Activated T-helper 2 cell treated with anti-CD3 and anti-CD28 coated beads, Interferon-gamma antibody, Interleukin-2, Interleukin-4, amounts not matched to agents 10 μg/mL and 5 μg/mL and 100 μg/mL, durations not matched to agents 14 hours and 24 hours and 36 hours (primary cell): Measurements from ENCODE around the gene COG5. TPM values are rescaled to one million over a fixed set of nuclear protein-coding genes. Genes with fewer than 3 reads are reported as not detected.

Experiments
- DNase-seq: peaks from one replicate; pipeline ENCODE4 v3.0.0; 2021; ENCODE audit warnings: low spot score
- H3K27ac Mint-ChIP-seq: one replicate; pipeline ENCODE4 v1.8.0; 2021; ENCODE audit warnings: mixed read lengths
- H3K27me3 Mint-ChIP-seq: one replicate; pipeline ENCODE4 v1.8.0; 2021; ENCODE audit warnings: low read depth, mixed read lengths
- H3K36me3 Mint-ChIP-seq: one replicate; pipeline ENCODE4 v1.8.0; 2021; ENCODE audit warnings: low read depth, mixed read lengths
- H3K4me1 Mint-ChIP-seq: one replicate; pipeline ENCODE4 v1.8.0; 2021; ENCODE audit warnings: low read depth, mixed read lengths
- H3K4me3 Mint-ChIP-seq: one replicate; pipeline ENCODE4 v1.8.0; 2021; ENCODE audit warnings: low read depth, mild to moderate bottlenecking, moderate library complexity, mixed read lengths
- H3K9me3 Mint-ChIP-seq: one replicate; pipeline ENCODE4 v1.8.0; 2021; ENCODE audit warnings: mixed read lengths
- intact Hi-C: fragments of 100-400 bp; cut with micrococcal nuclease; formaldehyde crosslinking; loops from one replicate; pipeline ENCODE4 v1.15.1; 2023
- total RNA-seq: library from RNA; stranded (reverse); gene quantifications from 2 replicates; pipeline ENCODE4 v1.2.3, GENCODE V29; 2022

Gene COG5
- total RNA-seq, 1 donor from 2014 or later: 35.2 TPM

DNA sequence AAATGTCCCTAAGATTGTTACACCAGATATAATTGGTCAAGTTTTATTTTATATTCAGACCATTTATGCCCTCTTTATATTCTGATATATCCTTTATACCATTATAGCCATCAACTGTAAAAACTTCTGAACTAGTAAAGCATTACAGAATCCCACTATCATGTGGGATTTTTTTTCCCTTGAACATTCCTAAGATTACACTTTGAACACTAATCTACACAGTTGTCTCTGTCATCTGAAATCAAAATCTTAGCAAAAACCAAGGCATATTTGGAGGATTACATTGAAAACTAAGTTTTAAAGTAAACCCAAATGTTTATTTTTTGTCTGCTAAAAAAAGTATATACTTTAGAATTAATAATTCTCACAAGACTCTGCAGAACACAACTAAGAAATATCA, 210.0 kb downstream of the COG5 start:
- intact Hi-C loops: no loop called here
- no peak overlapping the region for H3K4me3 Mint-ChIP-seq
- no peak overlapping the region for H3K27ac Mint-ChIP-seq
- H3K4me1 Mint-ChIP-seq: no peaks in the 10 kb centered on the region
- no peaks in the 10 kb centered on the region for H3K27me3 Mint-ChIP-seq
- H3K36me3 Mint-ChIP-seq: peaks cover 9% of the 10 kb centered on the region
- no peak for DNase-seq
- no peaks in the 10 kb centered on the region for H3K9me3 Mint-ChIP-seq

GRCh38 chr7:107345898-107346297, 217.8 kb downstream of the COG5 start:
- H3K4me1 Mint-ChIP-seq: no peaks in the 10 kb centered on the region
- peaks cover 13% of the 10 kb centered on the region for H3K9me3 Mint-ChIP-seq
- no peak overlapping the region for H3K4me3 Mint-ChIP-seq
- DNase-seq: no peak
- no peak overlapping the region for H3K27ac Mint-ChIP-seq
- intact Hi-C loops: no loop called here
- H3K36me3 Mint-ChIP-seq: peaks cover 6% of the 10 kb centered on the region
- H3K27me3 Mint-ChIP-seq: no peaks in the 10 kb centered on the region

DNA sequence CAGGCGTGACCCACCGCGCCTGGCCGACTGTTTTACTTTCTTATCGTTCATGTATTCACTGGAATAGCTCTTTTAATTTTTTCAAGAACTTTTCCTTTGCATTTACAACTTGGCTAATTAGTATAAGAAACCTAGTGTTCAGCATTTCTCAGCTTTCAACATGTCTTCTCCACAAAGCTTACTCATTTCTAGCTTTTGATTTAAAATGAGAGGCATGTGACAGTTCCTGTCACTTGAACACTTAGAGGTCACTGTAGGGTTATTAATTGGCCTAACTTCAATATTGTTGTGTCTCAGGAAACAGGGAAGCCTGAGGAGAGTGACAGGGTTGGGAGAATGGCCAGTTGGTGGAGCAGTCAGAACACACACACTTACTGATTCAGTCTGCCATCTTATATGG, 218.9 kb downstream of the COG5 start:
- H3K9me3 Mint-ChIP-seq: peaks cover 17% of the 10 kb centered on the region
- H3K4me1 Mint-ChIP-seq: peaks cover under 1% of the 10 kb centered on the region
- peaks cover 6% of the 10 kb centered on the region for H3K36me3 Mint-ChIP-seq
- H3K27ac Mint-ChIP-seq: no peak overlapping the region
- no peak for DNase-seq
- no peaks in the 10 kb centered on the region for H3K27me3 Mint-ChIP-seq
- intact Hi-C loops: no loop called here
- no peak overlapping the region for H3K4me3 Mint-ChIP-seq

DNA sequence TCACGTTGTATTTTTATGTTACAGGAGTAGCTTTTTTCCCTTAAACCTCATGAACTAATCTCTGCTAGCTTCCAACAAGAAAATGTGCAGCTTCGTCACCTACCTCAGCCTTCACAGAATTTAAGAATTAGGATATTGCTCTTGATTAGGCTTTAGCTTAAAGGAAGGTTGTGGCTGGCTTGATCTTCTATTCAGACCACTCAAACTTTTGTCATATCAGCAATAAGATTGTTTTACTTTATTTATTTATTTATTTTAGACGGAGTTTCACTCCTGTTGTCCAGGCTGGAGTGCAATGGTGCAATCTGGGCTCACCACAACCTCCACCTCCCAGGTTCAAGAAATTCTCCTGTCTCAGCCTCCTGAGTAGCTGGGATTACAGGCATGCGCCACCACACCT, 219.4 kb downstream of the COG5 start:
- Mint-ChIP-seq H3K27ac (no peak overlapping the region), H3K36me3 (peaks cover 6% of the 10 kb centered on the region), H3K4me1 (peaks cover 1% of the 10 kb centered on the region), H3K27me3 (no peaks in the 10 kb centered on the region), H3K4me3 (no peak overlapping the region), H3K9me3 (peaks cover 22% of the 10 kb centered on the region)
- no peak for DNase-seq
- intact Hi-C loops: no loop called here

DNA sequence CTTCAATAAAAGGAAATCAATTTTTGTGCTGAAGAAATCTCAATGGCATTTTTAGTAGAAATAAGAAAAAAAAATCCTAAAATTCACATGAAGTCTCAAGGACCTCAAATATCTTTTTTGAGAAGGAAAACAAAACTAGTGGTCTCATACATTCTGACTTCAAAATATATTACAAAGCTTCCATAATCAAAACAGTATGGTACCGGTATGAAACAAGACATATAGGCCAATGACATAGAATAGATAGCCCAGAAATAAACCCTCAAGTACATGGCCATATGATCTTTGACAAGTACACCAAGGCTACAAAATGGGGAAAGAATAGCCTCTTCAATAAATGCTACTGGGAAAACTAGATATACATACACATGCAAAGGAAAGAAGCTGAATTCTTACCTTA, 225.6 kb downstream of the COG5 start:
- no peak for DNase-seq
- Mint-ChIP-seq H3K36me3 (peaks cover 15% of the 10 kb centered on the region), H3K4me3 (no peak overlapping the region), H3K27ac (no peak overlapping the region), H3K9me3 (peaks cover 41% of the 10 kb centered on the region), H3K27me3 (no peaks in the 10 kb centered on the region), H3K4me1 (peaks cover 3% of the 10 kb centered on the region)
- intact Hi-C loops: no loop called here

- intact Hi-C loops: no loop called here
- H3K4me3 Mint-ChIP-seq: peak overlapping the region; percentile 20
Measured at GRCh38 chr7:107332488-107333269, 231.0 kb downstream of the COG5 start.

DNA sequence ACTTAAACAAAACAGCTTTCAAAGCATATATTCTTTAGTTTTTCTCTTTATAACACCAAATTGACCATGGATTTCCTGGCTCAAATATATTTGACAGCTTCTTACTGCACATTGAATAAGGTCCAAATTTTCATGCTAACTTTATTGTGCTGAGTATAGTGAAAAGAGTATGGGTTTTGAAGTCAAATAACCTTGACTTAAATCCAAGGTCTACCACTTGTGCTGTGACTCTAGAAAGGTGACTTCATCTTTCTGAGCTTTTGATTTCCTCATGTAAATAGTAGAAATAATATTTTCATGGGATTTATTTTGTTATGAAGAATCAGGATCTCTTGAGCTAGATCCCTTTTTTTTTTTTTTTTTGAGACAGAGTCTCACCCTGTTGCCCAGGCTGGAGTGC, 233.2 kb downstream of the COG5 start:
- no peak for DNase-seq
- Mint-ChIP-seq H3K27me3 (no peaks in the 10 kb centered on the region), H3K4me3 (no peak overlapping the region), H3K4me1 (peaks cover 8% of the 10 kb centered on the region), H3K36me3 (no peaks in the 10 kb centered on the region), H3K9me3 (no peaks in the 10 kb centered on the region), H3K27ac (no peak overlapping the region)
- intact Hi-C loops: no loop called here

More at GRCh38 chr7:107332488-107333269, 231.0 kb downstream of the COG5 start:
- H3K27me3 Mint-ChIP-seq: no peaks in the 10 kb centered on the region
- H3K4me1 Mint-ChIP-seq: peaks cover 8% of the 10 kb centered on the region
- H3K9me3 Mint-ChIP-seq: peaks cover 10% of the 10 kb centered on the region
- H3K27ac Mint-ChIP-seq: peak overlapping the region; percentile 0
- peaks cover 8% of the 10 kb centered on the region for H3K36me3 Mint-ChIP-seq
- no peak for DNase-seq

GRCh38 chr7:107327986-107328569, 235.6 kb downstream of the COG5 start:
- Mint-ChIP-seq H3K4me1 (peaks cover 6% of the 10 kb centered on the region), H3K36me3 (no peaks in the 10 kb centered on the region), H3K9me3 (no peaks in the 10 kb centered on the region), H3K27ac (no peak overlapping the region), H3K27me3 (no peaks in the 10 kb centered on the region), H3K4me3 (no peak overlapping the region)
- DNase-seq: no peak
- intact Hi-C loops: no loop called here

GRCh38 chr7:107326061-107326460, 237.7 kb downstream of the COG5 start:
- intact Hi-C loops: no loop called here
- H3K27me3 Mint-ChIP-seq: no peaks in the 10 kb centered on the region
- no peaks in the 10 kb centered on the region for H3K4me1 Mint-ChIP-seq
- no peak overlapping the region for H3K4me3 Mint-ChIP-seq
- H3K27ac Mint-ChIP-seq: no peak overlapping the region
- no peaks in the 10 kb centered on the region for H3K9me3 Mint-ChIP-seq
- H3K36me3 Mint-ChIP-seq: peaks cover 4% of the 10 kb centered on the region
- DNase-seq: no peak

- no peak for DNase-seq
- H3K4me3 Mint-ChIP-seq: no peak overlapping the region
- no peak overlapping the region for H3K27ac Mint-ChIP-seq
- intact Hi-C loops: no loop called here
- no peaks in the 10 kb centered on the region for H3K4me1 Mint-ChIP-seq
- H3K36me3 Mint-ChIP-seq: peaks cover 4% of the 10 kb centered on the region
- no peaks in the 10 kb centered on the region for H3K27me3 Mint-ChIP-seq
- no peaks in the 10 kb centered on the region for H3K9me3 Mint-ChIP-seq
Measured at GRCh38 chr7:107322015-107322414, 241.7 kb downstream of the COG5 start.

DNA sequence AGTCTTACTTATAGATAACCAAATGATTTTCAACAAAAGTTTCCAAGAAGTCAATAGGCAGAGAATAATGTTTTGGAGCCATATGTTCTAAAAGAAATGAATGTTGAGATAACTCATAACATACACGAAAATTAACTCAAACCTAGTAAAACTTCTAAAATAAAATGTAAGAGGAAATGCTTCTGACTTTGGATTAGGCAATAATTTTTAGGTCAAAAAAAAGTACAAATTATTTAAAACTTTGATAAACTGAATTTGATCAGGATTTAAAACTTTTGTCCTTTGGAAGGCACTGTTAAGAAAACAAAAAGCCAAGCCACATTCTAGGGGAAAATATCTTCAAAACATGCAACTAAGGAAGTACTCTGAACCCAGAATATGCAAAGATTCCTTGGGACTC, 242.1 kb downstream of the COG5 start:
- Mint-ChIP-seq H3K27ac (no peak overlapping the region), H3K4me3 (no peak overlapping the region), H3K9me3 (no peaks in the 10 kb centered on the region), H3K36me3 (peaks cover 4% of the 10 kb centered on the region), H3K4me1 (no peaks in the 10 kb centered on the region), H3K27me3 (no peaks in the 10 kb centered on the region)
- no peak for DNase-seq
- intact Hi-C loops: no loop called here

DNA sequence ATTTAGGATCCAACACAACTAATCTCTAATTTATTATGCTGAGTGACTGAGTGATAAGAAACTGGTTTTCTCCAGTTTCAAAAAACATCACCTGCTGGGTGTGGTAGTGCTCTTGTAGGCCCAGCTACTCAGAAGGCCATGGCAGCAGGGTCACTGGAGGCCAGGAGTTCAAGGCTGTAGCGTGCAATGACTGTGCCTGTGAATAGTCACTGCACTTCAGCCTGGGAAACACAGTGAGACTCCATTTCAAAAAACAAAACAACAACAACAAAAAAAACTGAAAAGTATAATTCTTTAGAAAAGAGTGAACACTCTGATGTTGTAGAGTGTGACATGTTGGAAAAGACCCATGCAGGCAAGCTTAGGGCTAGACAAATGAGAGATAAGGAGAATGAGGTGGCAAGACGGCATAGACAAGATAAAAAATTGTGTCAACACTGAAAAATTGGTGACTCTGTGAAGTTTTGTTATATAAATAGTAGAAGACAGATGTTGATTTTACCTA, 243.9 kb downstream of the COG5 start:
- no peak for DNase-seq
- no peaks in the 10 kb centered on the region for H3K4me1 Mint-ChIP-seq
- H3K9me3 Mint-ChIP-seq: no peaks in the 10 kb centered on the region
- no peaks in the 10 kb centered on the region for H3K27me3 Mint-ChIP-seq
- intact Hi-C loops: no loop called here
- H3K36me3 Mint-ChIP-seq: peaks cover 4% of the 10 kb centered on the region
- H3K4me3 Mint-ChIP-seq: no peak overlapping the region
- no peak overlapping the region for H3K27ac Mint-ChIP-seq

DNA sequence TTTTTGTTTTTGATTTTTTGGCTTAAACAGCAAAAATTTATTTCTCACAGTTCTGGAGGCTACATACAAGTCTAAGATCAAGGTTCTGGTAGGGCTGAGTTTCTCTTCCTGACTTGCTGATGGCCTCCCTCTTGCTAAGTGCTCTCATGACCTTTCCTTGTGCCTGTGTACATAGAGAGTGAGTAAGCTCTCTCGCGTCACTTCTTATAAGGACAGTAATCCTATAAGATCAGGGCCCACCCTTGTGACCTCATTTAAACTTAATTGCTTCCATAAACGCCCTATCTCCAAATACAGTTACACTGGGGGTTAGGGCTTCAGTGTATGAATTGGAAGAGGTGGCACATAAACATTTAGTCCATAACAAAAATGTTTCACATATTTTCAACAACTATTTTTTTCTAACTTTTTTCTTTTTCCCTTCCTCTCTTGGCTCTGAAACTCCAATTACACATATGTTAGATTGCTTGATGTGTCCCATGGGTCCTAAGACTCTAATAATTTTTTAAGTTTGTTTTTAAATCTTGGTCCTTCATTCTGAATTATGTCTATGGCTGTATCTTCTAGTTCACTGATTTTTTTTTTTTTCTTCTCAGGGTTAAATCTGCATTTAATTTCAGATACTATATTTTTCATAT, 245.1 kb downstream of the COG5 start:
- intact Hi-C loops: no loop called here
- no peak overlapping the region for H3K4me3 Mint-ChIP-seq

More for the DNA sequence above, 245.1 kb downstream of the COG5 start:
- DNase-seq: no peak
- Mint-ChIP-seq H3K36me3 (peaks cover 4% of the 10 kb centered on the region), H3K4me1 (no peaks in the 10 kb centered on the region), H3K9me3 (no peaks in the 10 kb centered on the region), H3K27me3 (no peaks in the 10 kb centered on the region), H3K27ac (no peak overlapping the region)
